Gastroesophageal sphincter (tissue), 3 donors: ENCODE data around the gene DCUN1D4.

Source experiments
- CTCF ChIP-seq, 4 experiments: fragments of 200-600 bp in 2 of 4; fragments of 450-650 bp in 2 of 4; sonication (generic) in 1 of 4; IDR thresholded peaks; one replicate each; pipeline ENCODE4 v1.5.1; 2017 to 2019; ENCODE audit warnings: antibody characterized with exemption in 4 of 4, mild to moderate bottlenecking in 2 of 4, moderate library complexity in 2 of 4
- EP300 ChIP-seq: sonication (generic); formaldehyde crosslinking; IDR thresholded peaks from one replicate; pipeline ENCODE4 v1.6.1; 2017; ENCODE audit warnings: antibody characterized with exemption, mild to moderate bottlenecking
- POLR2A ChIP-seq, 2 donors: fragments of 450-650 bp; IDR thresholded peaks; one replicate each; pipeline ENCODE4 v1.6.1; 2017; ENCODE audit warnings: antibody characterized with exemption in 2 of 2, mild to moderate bottlenecking in 2 of 2, moderate library complexity in 1 of 2

GRCh38 chr4:51878431-51878830 is 35.5 kb downstream of the DCUN1D4 start:
- TF ChIP-seq CTCF (IDR thresholded peaks at IDR 0.05) (no peak), POLR2A (IDR thresholded peaks at IDR 0.05) (no peak), EP300 (no peak)
